ENCODE measurements around the gene FEV.

FEV gene

GRCh38 chr2:219018286-219018685 lies 33.3 kb upstream of the FEV start:
- H3K27ac ChIP-seq = no peak overlapping the region
- H3K4me3 ChIP-seq = no peak overlapping the region

DNA sequence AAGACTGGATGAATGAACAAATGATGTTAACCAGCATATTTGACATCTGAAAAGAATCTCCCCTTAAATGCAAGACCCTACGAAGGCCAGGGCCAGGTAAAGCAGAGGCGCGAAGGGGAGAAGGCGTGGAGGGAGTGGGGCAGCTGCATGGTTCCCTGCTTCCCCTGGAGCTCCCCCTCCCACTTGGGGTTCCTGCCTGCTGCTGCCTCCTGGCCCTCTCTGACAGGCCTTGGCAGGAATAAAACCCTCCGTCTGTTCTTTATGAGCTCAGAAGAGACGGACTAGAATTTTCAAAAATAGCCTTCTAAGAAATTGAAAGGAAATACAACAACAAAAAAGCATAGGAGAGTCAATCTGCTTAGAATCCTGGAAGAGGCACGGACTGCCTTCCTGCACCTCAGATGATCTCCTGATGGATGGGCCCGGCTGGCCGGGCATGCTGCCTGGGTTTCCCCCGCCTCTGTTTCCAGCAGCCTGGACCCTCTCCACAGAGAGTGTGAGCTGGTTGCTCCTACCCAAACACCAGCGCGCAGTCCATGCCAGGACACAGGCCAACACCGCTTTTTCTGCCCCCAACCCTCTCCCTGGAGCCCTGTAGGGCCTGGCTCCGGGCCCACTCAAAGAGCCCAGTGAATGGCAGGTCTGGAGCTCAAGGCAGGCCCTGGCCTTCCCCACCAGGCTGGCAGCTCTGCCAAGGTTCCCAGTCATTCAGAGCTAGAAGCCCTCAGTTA lies 32.4 kb upstream of the FEV start:
- H3K27ac ChIP-seq = no peak overlapping the region
- H3K4me3 ChIP-seq = no peak overlapping the region

DNA sequence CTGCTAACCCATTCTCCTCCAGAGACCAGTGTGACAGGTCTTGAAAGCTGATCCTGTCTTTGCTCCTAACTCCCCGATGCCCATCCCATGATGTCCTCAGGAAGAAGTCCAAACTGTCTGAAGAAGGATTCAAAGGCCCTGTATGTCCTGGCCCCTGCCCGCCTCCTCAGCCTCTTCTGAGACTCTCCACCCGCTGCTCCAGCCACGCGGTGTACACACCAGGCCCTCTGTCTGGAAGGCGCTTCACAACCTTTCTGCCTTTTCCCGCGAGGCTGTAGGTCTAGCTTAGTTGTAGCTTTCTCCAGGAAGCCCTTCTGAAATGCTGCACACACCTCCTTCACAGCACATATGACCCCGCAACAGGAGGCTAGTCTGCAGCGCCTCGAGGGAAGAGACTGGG lies 31.7 kb upstream of the FEV start:
- H3K27ac ChIP-seq = no peak overlapping the region
- H3K4me3 ChIP-seq = no peak overlapping the region

- Histone ChIP-seq H3K4me3 (no peak overlapping the region), H3K27ac (no peak overlapping the region)
Observed at GRCh38 chr2:219010873-219011272, 25.9 kb upstream of the FEV start.

DNA sequence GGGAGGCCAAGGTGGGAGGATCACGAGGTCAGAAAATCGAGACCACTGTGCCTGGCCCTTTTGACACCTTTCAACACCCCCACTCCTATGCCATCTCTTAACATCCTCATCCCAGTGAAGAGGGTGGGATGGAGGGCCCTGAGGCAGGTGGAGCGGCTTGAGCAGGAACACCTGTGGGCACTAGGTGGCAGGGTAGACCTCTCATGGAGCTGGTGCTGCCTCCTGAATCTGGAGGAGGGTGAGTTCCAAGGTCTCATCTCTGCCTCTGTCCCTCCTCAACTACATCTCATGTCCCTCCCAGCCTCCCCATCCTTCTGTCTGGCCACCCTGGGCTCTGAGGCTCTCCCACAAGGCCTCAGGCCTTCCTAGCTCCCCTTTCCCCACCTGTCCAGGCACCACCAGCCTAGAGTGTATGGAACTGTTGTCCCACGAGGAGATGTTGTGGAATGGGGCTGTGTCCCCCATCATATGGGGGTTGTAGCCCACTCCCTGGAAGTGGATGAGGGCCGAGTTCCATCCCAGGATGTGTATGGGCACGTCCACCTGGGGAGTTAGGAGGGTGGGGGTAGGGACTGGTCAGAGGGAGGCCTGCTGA lies 25.3 kb upstream of the FEV start:
- no peak overlapping the region for H3K4me3 ChIP-seq
- no peak overlapping the region for H3K27ac ChIP-seq

GRCh38 chr2:219009294-219009693 lies 24.3 kb upstream of the FEV start:
- Histone ChIP-seq H3K4me3 (no peak overlapping the region), H3K27ac (no peak overlapping the region)

- no peak overlapping the region for H3K27ac ChIP-seq
- H3K4me3 ChIP-seq = no peak overlapping the region
Observed at GRCh38 chr2:219003979-219004378, 19.0 kb upstream of the FEV start.

GRCh38 chr2:219003267-219003634 lies 18.3 kb upstream of the FEV start:
- Histone ChIP-seq H3K27ac (no peak overlapping the region), H3K4me3 (peak overlapping the region in 1 of 7 experiments; percentile 2)

DNA sequence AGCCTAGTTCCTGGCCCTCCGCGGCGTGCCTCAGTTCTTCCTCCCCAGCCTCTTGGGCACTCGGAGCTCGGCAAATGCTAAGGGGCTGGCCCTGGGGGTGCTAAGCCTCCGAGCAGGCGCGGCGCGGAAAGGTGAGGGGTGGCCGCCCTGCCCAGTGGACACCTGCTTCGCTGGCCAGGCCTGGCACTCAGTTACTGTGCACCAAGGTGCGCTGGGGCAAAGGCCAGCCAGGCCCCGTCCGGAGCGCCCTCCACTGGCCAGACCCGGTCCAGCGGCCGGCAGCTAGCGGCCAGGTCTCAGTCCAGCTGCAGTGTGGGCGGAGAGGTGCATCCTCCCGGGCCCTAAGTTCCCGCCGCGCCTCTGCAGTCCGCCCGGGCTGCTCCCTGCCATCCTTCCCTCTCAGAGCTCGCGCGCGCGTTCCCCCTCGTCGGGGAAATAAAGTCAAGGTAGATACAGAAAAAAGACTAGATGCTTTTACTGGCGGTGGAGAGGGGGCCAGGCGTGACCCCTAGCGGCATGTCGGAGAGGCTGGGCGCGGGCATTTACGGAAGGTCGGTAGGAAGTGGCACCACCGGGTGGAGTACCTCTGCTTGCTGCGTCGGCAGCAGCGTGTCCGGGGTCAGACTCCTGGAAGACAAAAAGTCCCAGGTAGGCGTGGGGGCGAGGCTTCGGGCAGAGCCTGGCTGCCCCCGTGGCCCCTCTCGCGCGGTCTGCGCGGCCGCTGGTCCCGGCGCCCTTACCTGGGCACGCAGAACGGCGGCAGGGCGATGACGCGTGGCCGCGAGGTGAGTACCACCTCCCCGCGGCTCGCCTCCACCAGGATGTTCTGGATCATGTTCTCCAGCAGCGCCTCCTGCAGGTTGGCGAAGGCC lies 17.6 kb upstream of the FEV start:
- peak overlapping the region in 3 of 7 experiments; percentile 0 to 18 (median 4) for H3K4me3 ChIP-seq
- H3K27ac ChIP-seq = no peak overlapping the region

DNA sequence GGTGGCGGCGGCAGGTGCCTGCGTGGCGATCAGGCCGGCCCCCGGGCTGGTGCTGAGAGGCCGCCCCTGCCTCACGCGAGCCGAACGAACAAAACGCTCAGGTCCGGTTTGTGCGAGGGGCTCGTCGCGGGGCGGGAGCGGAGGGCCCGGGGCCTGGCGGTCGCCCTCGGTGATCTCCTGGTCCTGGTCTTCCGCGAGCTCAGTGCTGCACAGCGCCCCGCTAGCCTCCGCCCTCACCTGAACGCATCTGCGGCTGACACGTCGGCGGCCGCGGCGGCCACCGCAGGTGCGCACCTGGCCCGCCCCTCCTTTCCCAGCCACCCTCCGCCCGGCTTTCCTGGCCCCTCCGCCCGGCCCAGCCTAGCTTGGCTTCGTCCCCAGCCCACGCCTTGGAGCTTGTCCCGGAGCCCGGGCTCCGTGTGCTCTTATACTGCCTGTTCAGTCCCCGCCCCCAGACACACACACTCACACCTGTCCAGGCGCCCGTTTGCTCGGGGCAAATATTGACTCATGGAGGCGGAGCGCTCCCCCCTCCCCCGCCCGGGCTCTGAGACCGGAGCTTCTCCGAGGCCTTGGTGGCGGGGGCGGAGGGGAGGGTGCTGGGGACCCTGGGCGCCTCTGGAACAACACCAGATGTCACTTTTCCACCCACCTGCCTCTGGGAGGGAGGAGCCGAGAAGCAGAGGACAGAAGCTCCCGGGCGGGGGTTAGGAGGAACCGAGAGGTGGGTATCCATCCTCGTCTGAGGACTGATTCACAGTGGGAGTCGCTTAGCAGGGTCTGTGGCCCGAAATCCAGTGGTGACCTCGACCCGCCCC lies 16.8 kb upstream of the FEV start:
- Histone ChIP-seq H3K27ac (peak overlapping the region in 1 of 21 experiments; percentile 14), H3K4me3 (peak overlapping the region in 5 of 7 experiments; percentile 8 to 20 (median 11))

DNA sequence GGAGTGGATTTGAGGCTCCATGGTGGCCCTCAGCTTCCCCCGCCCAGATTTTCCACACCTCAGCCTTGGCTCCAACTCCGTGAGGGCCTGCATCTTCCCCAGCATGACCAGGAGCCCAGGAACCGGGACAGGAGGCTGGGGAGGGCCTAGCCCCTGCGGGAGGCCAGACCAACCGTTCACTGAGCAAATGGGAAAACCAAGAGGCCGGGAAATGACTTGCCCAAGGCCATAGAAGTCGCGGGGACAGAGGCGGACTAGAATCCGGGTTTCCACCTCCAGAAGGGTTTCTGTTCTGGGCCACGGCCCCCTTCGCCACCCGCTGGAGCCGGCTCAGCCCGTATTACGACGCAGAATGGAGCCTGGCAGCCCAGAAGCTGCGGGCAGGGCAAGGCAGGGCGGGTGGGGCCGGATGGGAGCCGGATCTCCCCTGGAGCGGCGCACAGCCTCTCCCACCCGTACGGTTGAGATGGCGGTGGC lies 16.2 kb upstream of the FEV start:
- peak overlapping the region in 1 of 21 experiments; percentile 14 for H3K27ac ChIP-seq
- peak overlapping the region in 5 of 7 experiments; percentile 8 to 20 (median 11) for H3K4me3 ChIP-seq

- no peak overlapping the region for H3K27ac ChIP-seq
- H3K4me3 ChIP-seq = no peak overlapping the region
Observed at GRCh38 chr2:219000569-219000960, 15.6 kb upstream of the FEV start.

- Histone ChIP-seq H3K27ac (no peak overlapping the region), H3K4me3 (no peak overlapping the region)
Observed at GRCh38 chr2:218999881-219000568, 15.0 kb upstream of the FEV start.

GRCh38 chr2:218999021-218999880 lies 14.3 kb upstream of the FEV start:
- H3K27ac ChIP-seq = no peak overlapping the region
- H3K4me3 ChIP-seq = no peak overlapping the region

DNA sequence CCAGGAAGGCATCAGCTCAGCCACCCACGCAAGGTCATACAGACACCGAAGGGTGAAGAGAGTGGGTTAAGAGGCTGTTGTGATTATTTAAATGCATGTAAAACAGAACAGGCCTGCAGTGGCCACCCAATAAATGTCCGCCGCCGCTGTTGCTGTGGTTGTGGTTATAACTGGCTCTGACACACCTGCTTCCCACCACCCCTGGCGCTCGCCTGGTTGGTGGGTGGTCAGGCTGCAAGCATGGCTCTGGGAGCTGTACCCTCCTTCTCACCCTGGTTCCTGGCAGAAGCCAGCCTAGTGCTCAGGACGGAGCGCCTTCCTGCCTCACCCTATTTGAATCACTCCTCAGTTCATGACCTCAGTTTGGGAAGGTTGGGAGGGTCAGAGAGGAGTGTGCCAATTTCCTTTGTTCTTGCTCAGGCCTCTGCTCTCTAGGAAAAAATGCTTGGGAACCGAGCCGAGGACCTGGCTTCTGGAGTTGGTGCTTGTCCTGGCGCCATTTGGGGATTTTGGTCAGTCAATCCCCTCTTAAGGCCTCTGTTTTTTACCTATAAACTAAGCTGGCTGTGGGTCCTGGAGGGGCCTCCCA lies 13.5 kb upstream of the FEV start:
- H3K4me3 ChIP-seq = no peak overlapping the region
- no peak overlapping the region for H3K27ac ChIP-seq

- Histone ChIP-seq H3K27ac (no peak overlapping the region), H3K4me3 (no peak overlapping the region)
Observed at GRCh38 chr2:218997731-218998130, 12.7 kb upstream of the FEV start.

DNA sequence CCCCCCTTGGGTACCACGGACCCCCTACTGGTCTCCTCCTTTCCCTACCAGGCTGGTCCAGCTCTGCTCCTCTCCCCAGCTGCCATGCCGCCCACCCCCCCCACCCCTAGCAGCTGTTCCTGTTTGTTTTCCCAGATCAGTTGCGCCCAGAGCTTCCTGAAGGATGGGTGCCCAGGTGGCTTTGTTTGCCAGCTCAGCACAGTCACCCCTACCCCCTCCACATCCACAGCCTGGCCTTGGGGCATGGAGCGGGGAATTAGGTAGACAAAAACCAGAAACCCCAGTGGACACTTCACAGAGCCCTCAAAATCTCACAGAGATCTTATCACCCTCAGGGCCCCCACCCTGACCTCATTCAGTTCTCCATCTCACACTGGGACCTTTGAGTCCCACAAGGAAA lies 12.0 kb upstream of the FEV start:
- H3K27ac ChIP-seq = no peak overlapping the region

More for the DNA sequence above, 12.0 kb upstream of the FEV start:
- no peak overlapping the region for H3K4me3 ChIP-seq

Data from skin epidermis (tissue), 12 donors.